ENCODE results near the gene PPP1CC.
"Not testable (repeated sequence)": the region's sequence is repeated elsewhere in the genome, so short reads cannot be mapped to it uniquely, and the experiment has no call there.

The PPP1CC gene

GRCh38 chr12:110768960-110769359, 26.3 kb upstream of the PPP1CC start:
- no peak for DNase-seq (ENCODE audit: low spot score)
- no peak for TF ChIP-seq CTCF (IDR thresholded peaks at IDR 0.05; ENCODE audit: extremely low read depth, insufficient read depth, missing control alignments)
- in situ Hi-C loops (cut with MboI; ENCODE audit: low pct_unique_long_range_greater_than_20kb, low sequenced_read_pairs, unreplicated experiment), result no loop called here

- TF ChIP-seq CTCF (IDR thresholded peaks at IDR 0.05; ENCODE audit: extremely low read depth, insufficient read depth, missing control alignments), result no peak
- in situ Hi-C loops (cut with MboI; ENCODE audit: low pct_unique_long_range_greater_than_20kb, low sequenced_read_pairs, unreplicated experiment), result no loop called here
- no peak for DNase-seq (ENCODE audit: low spot score)
Measured at GRCh38 chr12:110767863-110768262, 25.2 kb upstream of the PPP1CC start.

GRCh38 chr12:110766311-110767154, 23.8 kb upstream of the PPP1CC start:
- no peak for TF ChIP-seq CTCF (IDR thresholded peaks at IDR 0.05; ENCODE audit: extremely low read depth, insufficient read depth, missing control alignments)
- in situ Hi-C loops (cut with MboI; ENCODE audit: low pct_unique_long_range_greater_than_20kb, low sequenced_read_pairs, unreplicated experiment), result no loop called here
- DNase-seq (ENCODE audit: low spot score), result no peak

- in situ Hi-C loops (cut with MboI; ENCODE audit: low pct_unique_long_range_greater_than_20kb, low sequenced_read_pairs, unreplicated experiment); DNase-seq (ENCODE audit: low spot score): not testable (repeated sequence)
Measured at GRCh38 chr12:110765572-110765971, 22.9 kb upstream of the PPP1CC start.

- in situ Hi-C loops (cut with MboI; ENCODE audit: low pct_unique_long_range_greater_than_20kb, low sequenced_read_pairs, unreplicated experiment), result no loop called here
- no peak for TF ChIP-seq CTCF (IDR thresholded peaks at IDR 0.05; ENCODE audit: extremely low read depth, insufficient read depth, missing control alignments)
Measured at GRCh38 chr12:110765111-110765510, 22.4 kb upstream of the PPP1CC start.

GRCh38 chr12:110763583-110763982, 20.9 kb upstream of the PPP1CC start:
- in situ Hi-C loops (cut with MboI; ENCODE audit: low pct_unique_long_range_greater_than_20kb, low sequenced_read_pairs, unreplicated experiment), result no loop called here
- no peak for TF ChIP-seq CTCF (IDR thresholded peaks at IDR 0.05; ENCODE audit: extremely low read depth, insufficient read depth, missing control alignments)
- DNase-seq (ENCODE audit: low spot score), result no peak

More at GRCh38 chr12:110765111-110765510, 22.4 kb upstream of the PPP1CC start:
- DNase-seq (ENCODE audit: low spot score), result no peak

- DNase-seq (ENCODE audit: low spot score), result no peak
- TF ChIP-seq CTCF (IDR thresholded peaks at IDR 0.05; ENCODE audit: extremely low read depth, insufficient read depth, missing control alignments), result no peak
- in situ Hi-C loops (cut with MboI; ENCODE audit: low pct_unique_long_range_greater_than_20kb, low sequenced_read_pairs, unreplicated experiment), result no loop called here
Measured at GRCh38 chr12:110762891-110763290, 20.2 kb upstream of the PPP1CC start.

Data from GM13977 (cell line).